ENCODE measurements around the gene EPN1.

The EPN1 gene

GRCh38 chr19:55679343-55680257 lies 4.6 kb downstream of the EPN1 start:
- no peak for ATAC-seq
- DNase-seq: no peak

GRCh38 chr19:55680339-55681130 lies 5.5 kb downstream of the EPN1 start:
- no peak for ATAC-seq
- no peak for DNase-seq

- ATAC-seq (no peak), DNase-seq (no peak)
Observed at GRCh38 chr19:55681131-55682092, 6.4 kb downstream of the EPN1 start.

- no peak for ATAC-seq
Observed at GRCh38 chr19:55683449-55684261, 8.6 kb downstream of the EPN1 start.

GRCh38 chr19:55684946-55685681 lies 10.1 kb downstream of the EPN1 start:
- ATAC-seq (no peak), DNase-seq (no peak)

More at GRCh38 chr19:55683449-55684261, 8.6 kb downstream of the EPN1 start:
- DNase-seq: no peak

- ATAC-seq (no peak), DNase-seq (no peak)
Observed at GRCh38 chr19:55685776-55686175, 10.8 kb downstream of the EPN1 start.

GRCh38 chr19:55686311-55687050 lies 11.5 kb downstream of the EPN1 start:
- no peak for ATAC-seq
- DNase-seq: no peak

GRCh38 chr19:55687281-55688201 lies 12.5 kb downstream of the EPN1 start:
- DNase-seq: no peak
- no peak for ATAC-seq

GRCh38 chr19:55688422-55689218 lies 13.6 kb downstream of the EPN1 start:
- DNase-seq (no peak), ATAC-seq (no peak)

GRCh38 chr19:55689411-55690108 lies 14.5 kb downstream of the EPN1 start:
- DNase-seq (no peak), ATAC-seq (no peak)

- no peak for ATAC-seq
- DNase-seq: no peak
Observed at GRCh38 chr19:55690109-55690768, 15.2 kb downstream of the EPN1 start.

- no peak for DNase-seq
- no peak for ATAC-seq
Observed at GRCh38 chr19:55690769-55691545, 15.9 kb downstream of the EPN1 start.

- ATAC-seq (no peak), DNase-seq (no peak)
Observed at GRCh38 chr19:55691561-55692481, 16.8 kb downstream of the EPN1 start.

- DNase-seq (no peak), ATAC-seq (no peak)
Observed at GRCh38 chr19:55692681-55693081, 17.7 kb downstream of the EPN1 start.
